COLO668 (cell line): ENCODE results near the gene PCYT1B.

Experiments
- DNase-seq: peaks from one replicate; lab custom pipeline; 2025; ENCODE audit not compliant: unreplicated experiment; lab: John Stamatoyannopoulos, UW

The PCYT1B gene

GRCh38 chrX:24528605-24529004 lies 118.5 kb downstream of the PCYT1B start:
- no peak for DNase-seq

GRCh38 chrX:24526616-24527015 lies 120.5 kb downstream of the PCYT1B start:
- DNase-seq = no peak

DNA sequence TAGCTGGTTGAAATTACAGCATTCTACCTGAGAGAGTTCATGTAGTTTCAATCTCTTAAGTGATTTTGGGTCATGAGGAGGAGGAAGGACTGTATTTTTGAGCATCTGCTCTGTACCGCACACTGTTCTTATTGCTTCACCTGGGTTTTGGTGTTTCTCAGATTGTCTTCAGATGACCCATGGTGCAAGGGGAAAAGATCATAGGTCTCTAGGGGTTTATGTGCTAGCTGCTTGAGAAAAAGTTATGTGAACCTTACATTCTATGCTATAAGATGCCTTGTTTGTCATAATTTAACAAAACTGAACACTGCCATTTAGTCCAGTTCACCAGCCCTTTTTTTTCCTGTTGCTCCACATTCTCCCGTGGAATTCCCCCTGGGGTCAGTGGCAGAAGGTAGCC lies 121.7 kb downstream of the PCYT1B start:
- DNase-seq = no peak

- no peak for DNase-seq
Measured at GRCh38 chrX:24520472-24520871, 126.7 kb downstream of the PCYT1B start.

- DNase-seq = no peak
Measured at GRCh38 chrX:24515447-24515846, 131.7 kb downstream of the PCYT1B start.

GRCh38 chrX:24513416-24513815 lies 133.7 kb downstream of the PCYT1B start:
- no peak for DNase-seq

GRCh38 chrX:24508375-24508774 lies 138.8 kb downstream of the PCYT1B start:
- no peak for DNase-seq
